Gastrocnemius medialis (tissue), 4 donors: ENCODE measurements around the gene MACROD1. TPM values are rescaled to one million over a fixed set of nuclear protein-coding genes. Genes with fewer than 3 reads are reported as not detected.
A peak's percentile ranks its signal among the peaks of the same experiment; 100 is the strongest.

Experiments used
- ATAC-seq, 2 donors: fragments of 150-250 bp; one replicate each; pipeline ENCODE4 v1.9.1; 2016
- DNase-seq, 2 donors: peaks; one replicate each; pipeline ENCODE4 v3.0.0-alpha.2; 2019
- H3K27ac ChIP-seq, 4 donors: fragments of 200-600 bp; sonication (generic); 1 replicate in 1 of 4; 2 replicates in 3 of 4; pipeline ENCODE4 v1.5.1; 2016 to 2018; ENCODE audit warnings: mild to moderate bottlenecking in 2 of 4, moderate library complexity in 1 of 4
- H3K27me3 ChIP-seq, 3 donors: fragments of 200-600 bp; sonication (generic) in 2 of 3; 1 replicate in 1 of 3; 2 replicates in 2 of 3; pipeline versions ENCODE4 v1.5.1 to v1.6.0; 2016 to 2019; ENCODE audit warnings: mild to moderate bottlenecking in 1 of 3, moderate library complexity in 1 of 3
- H3K36me3 ChIP-seq, 2 donors: fragments of 200-600 bp; sonication (generic) in 1 of 2; one replicate each; pipeline ENCODE4 v1.5.1; 2017 to 2018
- H3K4me1 ChIP-seq, 2 donors: fragments of 200-600 bp; sonication (generic) in 1 of 2; one replicate each; pipeline ENCODE4 v1.5.1; 2016 to 2017; ENCODE audit warnings: mild to moderate bottlenecking in 2 of 2
- H3K4me3 ChIP-seq, 4 donors: fragments of 200-600 bp; sonication (generic) in 3 of 4; 1 replicate in 1 of 4; 2 replicates in 3 of 4; pipeline ENCODE4 v1.5.1; 2016 to 2019; ENCODE audit warnings: mild to moderate bottlenecking in 2 of 4
- H3K9me3 ChIP-seq, 3 donors: fragments of 200-600 bp; sonication (generic) in 2 of 3; 1 replicate in 1 of 3; 2 replicates in 2 of 3; pipeline ENCODE4 v1.5.1; 2016 to 2019
- CTCF ChIP-seq, 5 experiments: fragments of 450-650 bp in 3 of 5; fragments of 200-600 bp in 2 of 5; sonication (generic) in 2 of 5; IDR thresholded peaks in 4 of 5; conservative IDR thresholded peaks in 1 of 5; 1 replicate in 4 of 5; 2 replicates in 1 of 5; pipeline ENCODE4 v1.5.1; 2016 to 2019; ENCODE audit warnings: antibody characterized with exemption in 5 of 5, mild to moderate bottlenecking in 3 of 5, moderate library complexity in 3 of 5
- POLR2A ChIP-seq, 2 donors: fragments of 450-650 bp; IDR thresholded peaks; one replicate each; pipeline ENCODE4 v1.6.1; 2017; ENCODE audit warnings: antibody characterized with exemption in 2 of 2, mild to moderate bottlenecking in 2 of 2, moderate library complexity in 2 of 2
- in situ Hi-C, 4 donors: fragments of 200-750 bp; cut with MboI; loops; one replicate each; pipeline versions ENCODE4 v1.15.0 to v1.8.0; 2017; ENCODE audit warnings: low sequenced_read_pairs in 4 of 4
- intact Hi-C: fragments of 100-400 bp; cut with DNase I; formaldehyde crosslinking; loops from one replicate; pipeline ENCODE4 v1.15.1; 2023; ENCODE audit warnings: low total_unique reads
- total RNA-seq, 4 donors: library from RNA; depleted of rRNA; stranded (reverse); fragments of >200 nt; gene quantifications; one replicate each; pipeline versions ENCODE4 v1.1.0 to v1.2.3, GENCODE V29; 2016

The MACROD1 gene
- total RNA-seq, 4 donors from 2014 or later: 162 to 308 (median 205) TPM

- Histone ChIP-seq H3K4me1 (peaks cover 9 to 18% of the 10 kb centered on the region in 2 donors), H3K9me3 (no peaks in the 10 kb centered on the region), H3K27ac (no peak overlapping the region), H3K4me3 (peak overlapping the region in 2 of 4 donors; percentile 16 to 33), H3K36me3 (no peaks in the 10 kb centered on the region), H3K27me3 (no peaks in the 10 kb centered on the region)
- TF ChIP-seq CTCF (IDR thresholded peaks at IDR 0.05 in 4 of 5, conservative IDR thresholded peaks at IDR 0.05 in 1 of 5) (no peak), POLR2A (IDR thresholded peaks at IDR 0.05) (no peak)
- DNase-seq (no peak), ATAC-seq (no peak)
- in situ Hi-C loops (no loop called here), intact Hi-C loops (no loop called here)
Measured at GRCh38 chr11:64060263-64060860, 105.6 kb downstream of the MACROD1 start.

GRCh38 chr11:64059339-64060140, 106.4 kb downstream of the MACROD1 start:
- no peaks in the 10 kb centered on the region for H3K9me3 ChIP-seq
- H3K4me1 ChIP-seq: peaks cover 9 to 10% of the 10 kb centered on the region in 2 donors
- H3K36me3 ChIP-seq: no peaks in the 10 kb centered on the region
- H3K4me3 ChIP-seq: no peak overlapping the region
- in situ Hi-C loops: no loop called here
- H3K27ac ChIP-seq: no peak overlapping the region
- TF ChIP-seq POLR2A (IDR thresholded peaks at IDR 0.05) (no peak), CTCF (IDR thresholded peaks at IDR 0.05 in 4 of 5, conservative IDR thresholded peaks at IDR 0.05 in 1 of 5) (no peak)
- H3K27me3 ChIP-seq: no peaks in the 10 kb centered on the region
- intact Hi-C loops: no loop called here
- ATAC-seq (no peak), DNase-seq (no peak)

- no peak for TF ChIP-seq CTCF (IDR thresholded peaks at IDR 0.05 in 4 of 5, conservative IDR thresholded peaks at IDR 0.05 in 1 of 5)
- no peak for TF ChIP-seq POLR2A (IDR thresholded peaks at IDR 0.05)
- in situ Hi-C loops (no loop called here), intact Hi-C loops (no loop called here)
- peaks cover 0 to 9% of the 10 kb centered on the region in 2 donors for H3K4me1 ChIP-seq
- H3K27me3 ChIP-seq: no peaks in the 10 kb centered on the region
- no peak for ATAC-seq
- no peak for DNase-seq
- H3K36me3 ChIP-seq: no peaks in the 10 kb centered on the region
- no peak overlapping the region for H3K4me3 ChIP-seq
- H3K9me3 ChIP-seq: no peaks in the 10 kb centered on the region
- no peak overlapping the region for H3K27ac ChIP-seq
Measured at GRCh38 chr11:64058494-64058893, 107.4 kb downstream of the MACROD1 start.

- Histone ChIP-seq H3K9me3 (no peaks in the 10 kb centered on the region), H3K4me1 (peaks cover 0 to 9% of the 10 kb centered on the region in 2 donors), H3K36me3 (no peaks in the 10 kb centered on the region), H3K4me3 (no peak overlapping the region), H3K27ac (no peak overlapping the region), H3K27me3 (no peaks in the 10 kb centered on the region)
- no peak for TF ChIP-seq CTCF (IDR thresholded peaks at IDR 0.05 in 4 of 5, conservative IDR thresholded peaks at IDR 0.05 in 1 of 5)
- no peak for TF ChIP-seq POLR2A (IDR thresholded peaks at IDR 0.05)
- intact Hi-C loops (no loop called here), in situ Hi-C loops (no loop called here)
- no peak for DNase-seq
- ATAC-seq: no peak
Measured at GRCh38 chr11:64057890-64058289, 108.0 kb downstream of the MACROD1 start.
